K562 treated with DMSO at 1 percent for 4 hours (cell line): Measurements from ENCODE around the gene CYP4F2. TPM values are rescaled to one million over a fixed set of nuclear protein-coding genes. Genes with fewer than 3 reads are reported as not detected.

Experiments used
- total RNA-seq: library from RNA; unstranded; fragments of 300-600 nt; gene quantifications from 2 replicates; pipeline ENCODE4 v1.2.3, GENCODE V29; 2022; ENCODE audit not compliant: insufficient read depth

The CYP4F2 gene, protein sequence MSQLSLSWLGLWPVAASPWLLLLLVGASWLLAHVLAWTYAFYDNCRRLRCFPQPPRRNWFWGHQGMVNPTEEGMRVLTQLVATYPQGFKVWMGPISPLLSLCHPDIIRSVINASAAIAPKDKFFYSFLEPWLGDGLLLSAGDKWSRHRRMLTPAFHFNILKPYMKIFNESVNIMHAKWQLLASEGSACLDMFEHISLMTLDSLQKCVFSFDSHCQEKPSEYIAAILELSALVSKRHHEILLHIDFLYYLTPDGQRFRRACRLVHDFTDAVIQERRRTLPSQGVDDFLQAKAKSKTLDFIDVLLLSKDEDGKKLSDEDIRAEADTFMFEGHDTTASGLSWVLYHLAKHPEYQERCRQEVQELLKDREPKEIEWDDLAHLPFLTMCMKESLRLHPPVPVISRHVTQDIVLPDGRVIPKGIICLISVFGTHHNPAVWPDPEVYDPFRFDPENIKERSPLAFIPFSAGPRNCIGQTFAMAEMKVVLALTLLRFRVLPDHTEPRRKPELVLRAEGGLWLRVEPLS
- 0.45 TPM in 1 of 2 replicates, not detected in the other for total RNA-seq

DNA sequence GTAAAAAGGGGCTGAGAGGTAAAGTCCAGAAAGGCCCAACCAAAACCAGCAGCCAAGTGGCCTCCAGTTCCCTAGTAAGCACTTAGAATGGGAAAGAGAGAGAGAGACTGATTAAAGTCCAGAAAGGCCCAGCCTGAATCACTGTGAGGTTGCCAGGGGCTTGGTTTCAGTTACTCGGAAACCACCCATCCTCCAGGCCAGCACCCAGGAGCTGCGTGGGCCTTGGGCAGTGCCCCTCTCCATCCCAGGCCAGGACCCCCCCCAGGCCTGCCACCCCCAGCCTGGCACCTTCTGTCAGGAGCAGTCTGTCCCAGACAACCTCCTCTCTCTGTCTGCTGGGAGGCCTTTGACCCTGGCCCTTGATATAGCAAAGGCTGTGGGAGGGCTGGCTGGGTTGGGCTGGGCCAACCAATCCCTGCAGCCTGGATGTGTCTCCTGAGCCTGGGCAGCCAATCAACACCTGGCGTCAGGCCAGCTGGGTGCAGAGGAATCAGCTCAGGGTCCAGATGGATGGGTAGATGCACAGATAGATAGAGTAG lies at the start of gene CYP4F2:
Gene CYP4F2, minus strand, starts transcription at position 337 of the 539 bp plus-strand sequence. CDS start 463 bp downstream, outside the sequence.

DNA sequence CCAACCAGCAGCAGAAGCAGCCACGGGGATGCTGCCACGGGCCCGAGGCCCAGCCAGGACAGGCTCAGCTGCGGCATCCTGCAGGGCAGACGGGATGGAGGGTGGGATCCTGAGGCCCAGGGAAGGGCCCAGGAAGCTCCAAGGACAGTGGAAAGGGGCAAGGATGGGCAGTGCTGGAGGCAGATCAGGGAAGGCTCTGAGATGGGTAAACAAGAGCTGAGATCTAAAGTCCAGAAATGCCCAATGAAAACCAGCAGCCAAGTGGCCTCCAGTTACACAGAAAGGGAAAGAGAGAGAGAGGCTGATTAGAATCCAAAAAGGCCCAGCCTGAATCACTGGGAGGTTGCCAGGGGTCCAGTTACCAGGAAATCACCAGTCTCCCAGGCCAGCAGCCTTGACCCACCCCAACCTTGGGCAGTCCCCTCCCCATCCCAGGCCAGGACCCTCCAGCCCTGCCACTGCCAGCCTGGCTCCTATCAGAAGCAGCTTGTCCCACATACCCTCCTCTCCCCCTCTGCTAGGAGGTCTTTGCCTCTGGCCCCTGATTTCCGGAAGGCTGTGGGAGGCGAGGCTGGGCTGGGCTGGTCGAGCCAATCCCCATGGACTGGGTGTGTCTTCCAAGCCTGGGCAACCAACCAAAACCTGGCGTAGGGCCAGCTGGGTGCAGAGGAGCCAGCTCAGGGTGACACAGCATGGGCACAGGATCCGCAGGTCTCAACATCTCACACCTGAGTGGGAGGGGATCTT lies 36.6 kb upstream of the CYP4F2 start, which contains the start of gene CYP4F11:
Gene CYP4F11, minus strand, starts transcription at position 198 of the 747 bp plus-strand sequence. Its CDS starts 121 bp downstream, at position 77.

Other genes starting within 250 kb of the CYP4F2 start
- gene CYP4F12, start 225.0 kb downstream of the CYP4F2 start, total RNA-seq: not detected in 2 replicates
- not detected in 2 replicates for gene OR10H2, start 170.1 kb downstream of the CYP4F2 start, total RNA-seq
- not detected in 2 replicates for gene OR10H3, start 160.1 kb downstream of the CYP4F2 start, total RNA-seq
- gene OR10H5, start 110.4 kb downstream of the CYP4F2 start, total RNA-seq: not detected in 2 replicates
- gene OR10H1, start 82.4 kb downstream of the CYP4F2 start, total RNA-seq: not detected in 2 replicates
- not detected in 2 replicates for gene CYP4F11, start 36.5 kb upstream of the CYP4F2 start, total RNA-seq
- gene OR10H4, start 50.9 kb upstream of the CYP4F2 start, total RNA-seq: not detected in 2 replicates
- 135 and 144 TPM in 2 replicates for gene TPM4, start 178.4 kb upstream of the CYP4F2 start, total RNA-seq
- 20.6 and 28.4 TPM in 2 replicates for gene RAB8A, start 213.8 kb upstream of the CYP4F2 start, total RNA-seq
- gene HSH2D, start 245.6 kb upstream of the CYP4F2 start, total RNA-seq: 1.0 TPM in 1 of 2 replicates, not detected in the other